ENCODE measurements around the gene TPRN. TPM values are rescaled to one million over a fixed set of nuclear protein-coding genes. Genes with fewer than 3 reads are reported as not detected.

Gene TPRN
- total RNA-seq, 1 donor from 2014 or later: 16.0 TPM

DNA sequence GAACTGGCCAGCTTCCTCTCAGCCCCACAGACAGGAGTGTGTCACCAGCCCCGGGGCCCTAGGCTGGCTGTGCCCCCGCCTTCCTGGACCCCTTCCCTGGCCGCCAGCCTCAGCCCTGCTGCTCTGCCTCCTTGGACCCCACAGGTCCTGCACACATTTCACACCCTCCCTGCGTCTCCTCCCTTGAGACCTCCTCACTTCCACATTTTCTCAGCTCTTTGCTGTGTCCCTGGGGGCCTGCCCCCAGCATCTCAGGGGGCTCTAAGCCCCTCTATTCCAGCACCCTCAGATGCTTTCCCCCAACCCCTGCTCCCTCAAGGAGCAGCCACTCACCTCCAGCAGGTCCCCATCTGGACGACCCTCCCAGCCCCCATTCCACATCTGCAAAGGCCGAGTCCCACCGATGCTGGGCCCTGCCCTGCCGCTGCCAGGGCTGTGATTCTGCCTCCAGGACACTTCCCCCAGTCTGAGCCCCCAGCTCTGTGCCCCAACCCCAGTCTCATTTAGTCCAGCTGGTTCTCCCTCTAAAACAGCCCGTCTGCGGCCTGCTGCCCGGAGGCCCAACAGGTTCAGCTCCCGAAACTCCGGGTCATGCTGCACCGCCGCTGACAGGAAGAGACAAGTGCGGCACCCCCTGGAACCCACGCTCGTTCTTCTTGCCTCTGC is 34.4 kb upstream of the TPRN start:
- FAIRE-seq (no peak), DNase-seq (ENCODE audit: low read depth) (no peak)
- H3K36me3 ChIP-seq (ENCODE audit: insufficient read depth, low read length): no peaks in the 10 kb centered on the region
- H3K27me3 ChIP-seq (ENCODE audit: insufficient read depth, low read length): no peaks in the 10 kb centered on the region
- peaks cover 17% of the 10 kb centered on the region for H3K79me2 ChIP-seq (ENCODE audit: insufficient read depth, low read length)
- H3K4me2 ChIP-seq (ENCODE audit: low read length): no peak overlapping the region
- H3K4me1 ChIP-seq (ENCODE audit: insufficient read depth, low read length): peaks cover under 1% of the 10 kb centered on the region
- no peak overlapping the region for H3K27ac ChIP-seq (ENCODE audit: low read depth, low read length)
- no peaks in the 10 kb centered on the region for H3K9me3 ChIP-seq (ENCODE audit: insufficient read depth, low read depth, low read length)
- Mint-ChIP-seq H3K9me3 (ENCODE audit: unreplicated experiment) (no peaks in the 10 kb centered on the region), H3K27ac (ENCODE audit: unreplicated experiment) (peak overlapping the region; percentile 77), H3K4me1 (ENCODE audit: low read depth, unreplicated experiment) (peaks cover 1% of the 10 kb centered on the region), H3K36me3 (ENCODE audit: low read depth, unreplicated experiment) (no peaks in the 10 kb centered on the region), H3K4me3 (ENCODE audit: unreplicated experiment) (peak overlapping the region; percentile 27), H3K27me3 (ENCODE audit: low read depth, unreplicated experiment) (no peaks in the 10 kb centered on the region)
- no peak overlapping the region for H3K9ac ChIP-seq (ENCODE audit: low read length)
- no peak overlapping the region for H2AFZ ChIP-seq (ENCODE audit: low read depth, low read length)
- TF ChIP-seq EZH2 (IDR thresholded peaks at IDR 0.05; ENCODE audit: insufficient read depth, low read length): no peak
- TF ChIP-seq, protein P1, sequence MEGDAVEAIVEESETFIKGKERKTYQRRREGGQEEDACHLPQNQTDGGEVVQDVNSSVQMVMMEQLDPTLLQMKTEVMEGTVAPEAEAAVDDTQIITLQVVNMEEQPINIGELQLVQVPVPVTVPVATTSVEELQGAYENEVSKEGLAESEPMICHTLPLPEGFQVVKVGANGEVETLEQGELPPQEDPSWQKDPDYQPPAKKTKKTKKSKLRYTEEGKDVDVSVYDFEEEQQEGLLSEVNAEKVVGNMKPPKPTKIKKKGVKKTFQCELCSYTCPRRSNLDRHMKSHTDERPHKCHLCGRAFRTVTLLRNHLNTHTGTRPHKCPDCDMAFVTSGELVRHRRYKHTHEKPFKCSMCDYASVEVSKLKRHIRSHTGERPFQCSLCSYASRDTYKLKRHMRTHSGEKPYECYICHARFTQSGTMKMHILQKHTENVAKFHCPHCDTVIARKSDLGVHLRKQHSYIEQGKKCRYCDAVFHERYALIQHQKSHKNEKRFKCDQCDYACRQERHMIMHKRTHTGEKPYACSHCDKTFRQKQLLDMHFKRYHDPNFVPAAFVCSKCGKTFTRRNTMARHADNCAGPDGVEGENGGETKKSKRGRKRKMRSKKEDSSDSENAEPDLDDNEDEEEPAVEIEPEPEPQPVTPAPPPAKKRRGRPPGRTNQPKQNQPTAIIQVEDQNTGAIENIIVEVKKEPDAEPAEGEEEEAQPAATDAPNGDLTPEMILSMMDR (IDR thresholded peaks at IDR 0.05; ENCODE audit: insufficient read depth, low read depth, low read length): no peak
- H4K20me1 ChIP-seq (ENCODE audit: insufficient read depth, low read length): peaks cover 24% of the 10 kb centered on the region
- H3K4me3 ChIP-seq (ENCODE audit: insufficient read depth, low read depth, low read length): no peak overlapping the region

DNA sequence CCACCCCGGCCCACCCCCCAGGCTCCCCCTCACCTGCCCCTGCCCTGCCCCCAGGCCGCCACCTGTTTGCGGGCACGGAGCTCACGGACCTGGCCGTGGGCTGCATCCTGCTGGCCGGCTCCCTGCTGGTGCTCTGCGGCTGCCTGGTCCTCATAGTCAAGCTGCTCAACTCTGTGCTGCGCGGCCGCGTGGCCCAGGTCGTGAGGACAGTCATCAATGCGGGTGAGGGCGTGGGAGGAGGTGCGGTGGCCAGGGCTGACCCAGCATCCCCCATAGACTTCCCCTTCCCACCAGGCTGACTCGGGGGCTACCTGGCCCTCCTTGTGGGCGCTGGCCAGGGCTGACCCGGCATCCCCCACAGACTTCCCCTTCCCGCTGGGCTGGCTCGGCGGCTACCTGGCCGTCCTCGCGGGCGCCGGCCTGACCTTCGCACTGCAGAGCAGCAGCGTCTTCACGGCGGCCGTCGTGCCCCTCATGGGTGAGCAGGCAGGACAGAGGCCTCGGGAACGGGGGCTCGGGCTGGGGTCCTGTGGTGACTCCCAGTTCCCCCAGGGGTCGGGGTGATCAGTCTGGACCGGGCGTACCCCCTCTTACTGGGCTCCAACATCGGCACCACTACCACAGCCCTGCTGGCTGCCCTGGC is 33.6 kb upstream of the TPRN start:
- H3K79me2 ChIP-seq (ENCODE audit: insufficient read depth, low read length): peaks cover 14% of the 10 kb centered on the region
- no peaks in the 10 kb centered on the region for H3K9me3 ChIP-seq (ENCODE audit: insufficient read depth, low read depth, low read length)
- no peak overlapping the region for H3K9ac ChIP-seq (ENCODE audit: low read length)
- no peak for FAIRE-seq
- H3K4me1 ChIP-seq (ENCODE audit: insufficient read depth, low read length): no peaks in the 10 kb centered on the region
- peaks cover 1% of the 10 kb centered on the region for H3K4me1 Mint-ChIP-seq (ENCODE audit: low read depth, unreplicated experiment)
- DNase-seq (ENCODE audit: low read depth): no peak
- H2AFZ ChIP-seq (ENCODE audit: low read depth, low read length): no peak overlapping the region
- H3K4me3 Mint-ChIP-seq (ENCODE audit: unreplicated experiment): no peak overlapping the region
- no peak overlapping the region for H3K4me3 ChIP-seq (ENCODE audit: insufficient read depth, low read depth, low read length)
- H3K36me3 Mint-ChIP-seq (ENCODE audit: low read depth, unreplicated experiment): no peaks in the 10 kb centered on the region
- no peaks in the 10 kb centered on the region for H3K36me3 ChIP-seq (ENCODE audit: insufficient read depth, low read length)
- H3K4me2 ChIP-seq (ENCODE audit: low read length): no peak overlapping the region
- no peak for TF ChIP-seq EZH2 (IDR thresholded peaks at IDR 0.05; ENCODE audit: insufficient read depth, low read length)
- TF ChIP-seq, protein P1 (IDR thresholded peaks at IDR 0.05; ENCODE audit: insufficient read depth, low read depth, low read length): no peak
- H3K9me3 Mint-ChIP-seq (ENCODE audit: unreplicated experiment): no peaks in the 10 kb centered on the region
- H3K27ac ChIP-seq (ENCODE audit: low read depth, low read length): no peak overlapping the region
- H3K27me3 Mint-ChIP-seq (ENCODE audit: low read depth, unreplicated experiment): no peaks in the 10 kb centered on the region
- no peaks in the 10 kb centered on the region for H3K27me3 ChIP-seq (ENCODE audit: insufficient read depth, low read length)
- H4K20me1 ChIP-seq (ENCODE audit: insufficient read depth, low read length): peaks cover 24% of the 10 kb centered on the region
- H3K27ac Mint-ChIP-seq (ENCODE audit: unreplicated experiment): no peak overlapping the region
